ENCODE data around the gene RCOR2.
A peak's percentile ranks its signal among the peaks of the same experiment; 100 is the strongest.

RCOR2 gene

DNA sequence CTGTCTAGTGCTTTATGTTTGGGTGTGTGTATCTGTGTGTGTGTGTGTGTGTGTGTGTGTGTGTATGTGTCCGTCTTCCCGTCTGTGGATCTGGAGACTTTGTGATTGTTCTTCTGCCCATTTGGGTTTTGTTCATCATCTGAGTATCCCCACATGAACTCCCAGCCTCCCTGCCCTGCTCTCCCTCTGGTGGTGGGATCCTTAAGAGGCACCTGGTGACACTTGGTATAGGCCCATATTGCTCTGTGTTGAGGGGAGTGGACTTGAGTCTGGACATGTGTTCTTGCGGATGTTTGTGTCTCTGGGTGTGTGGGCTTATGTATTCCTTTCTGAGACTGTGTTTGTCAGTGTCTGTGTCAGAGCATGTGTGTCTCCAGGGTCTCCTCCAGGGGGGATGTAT, 15.3 kb downstream of the RCOR2 start:
- TF ChIP-seq, protein P1, sequence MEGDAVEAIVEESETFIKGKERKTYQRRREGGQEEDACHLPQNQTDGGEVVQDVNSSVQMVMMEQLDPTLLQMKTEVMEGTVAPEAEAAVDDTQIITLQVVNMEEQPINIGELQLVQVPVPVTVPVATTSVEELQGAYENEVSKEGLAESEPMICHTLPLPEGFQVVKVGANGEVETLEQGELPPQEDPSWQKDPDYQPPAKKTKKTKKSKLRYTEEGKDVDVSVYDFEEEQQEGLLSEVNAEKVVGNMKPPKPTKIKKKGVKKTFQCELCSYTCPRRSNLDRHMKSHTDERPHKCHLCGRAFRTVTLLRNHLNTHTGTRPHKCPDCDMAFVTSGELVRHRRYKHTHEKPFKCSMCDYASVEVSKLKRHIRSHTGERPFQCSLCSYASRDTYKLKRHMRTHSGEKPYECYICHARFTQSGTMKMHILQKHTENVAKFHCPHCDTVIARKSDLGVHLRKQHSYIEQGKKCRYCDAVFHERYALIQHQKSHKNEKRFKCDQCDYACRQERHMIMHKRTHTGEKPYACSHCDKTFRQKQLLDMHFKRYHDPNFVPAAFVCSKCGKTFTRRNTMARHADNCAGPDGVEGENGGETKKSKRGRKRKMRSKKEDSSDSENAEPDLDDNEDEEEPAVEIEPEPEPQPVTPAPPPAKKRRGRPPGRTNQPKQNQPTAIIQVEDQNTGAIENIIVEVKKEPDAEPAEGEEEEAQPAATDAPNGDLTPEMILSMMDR (IDR thresholded peaks at IDR 0.05; ENCODE audit: low read depth, low read length) = peak; percentile 36
- peak; percentile 41 for DNase-seq (ENCODE audit: low read depth in 2 of 2)
- H3K4me3 ChIP-seq (replicated peaks in 1 of 2; ENCODE audit: low read depth in 2 of 2, low read length in 2 of 2) = no peak overlapping the region

DNA sequence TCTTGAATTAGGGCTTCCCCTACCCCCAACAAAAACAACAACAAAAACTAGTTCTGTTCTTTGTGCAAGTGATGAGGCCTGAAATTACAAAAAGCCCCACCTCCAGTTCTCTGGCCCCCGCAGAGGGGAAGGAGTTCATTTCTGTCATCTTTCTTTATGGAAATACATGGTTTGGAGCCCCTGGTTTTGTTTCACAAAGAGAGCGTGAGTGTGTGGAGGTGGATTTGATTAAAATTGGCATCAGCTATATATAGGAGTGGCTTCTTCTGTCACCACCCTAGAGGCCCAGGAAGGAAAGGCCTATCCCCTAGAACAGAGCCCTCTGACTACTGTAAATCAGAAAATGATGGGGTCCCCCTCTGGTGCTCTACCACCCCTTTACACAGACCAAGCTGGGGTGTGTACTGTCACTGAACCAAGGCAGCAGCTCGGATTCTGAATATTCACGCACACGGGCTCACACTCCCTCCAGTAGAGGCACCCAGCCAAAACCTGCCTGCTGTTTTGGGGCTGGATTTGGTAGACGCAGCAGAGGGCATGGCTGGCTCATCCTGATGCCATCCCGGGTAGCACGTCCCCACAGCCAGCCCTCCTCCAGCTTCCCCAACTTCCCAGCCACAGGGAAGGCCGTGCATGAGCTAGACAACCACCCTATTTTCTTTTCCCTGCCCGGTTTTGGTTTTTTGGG, 19.4 kb downstream of the RCOR2 start:
- no peak for DNase-seq (ENCODE audit: low read depth in 2 of 2)
- TF ChIP-seq, protein P1 (IDR thresholded peaks at IDR 0.05; ENCODE audit: low read depth, low read length) = no peak
- no peak overlapping the region for H3K4me3 ChIP-seq (replicated peaks in 1 of 2; ENCODE audit: low read depth in 2 of 2, low read length in 2 of 2)

DNA sequence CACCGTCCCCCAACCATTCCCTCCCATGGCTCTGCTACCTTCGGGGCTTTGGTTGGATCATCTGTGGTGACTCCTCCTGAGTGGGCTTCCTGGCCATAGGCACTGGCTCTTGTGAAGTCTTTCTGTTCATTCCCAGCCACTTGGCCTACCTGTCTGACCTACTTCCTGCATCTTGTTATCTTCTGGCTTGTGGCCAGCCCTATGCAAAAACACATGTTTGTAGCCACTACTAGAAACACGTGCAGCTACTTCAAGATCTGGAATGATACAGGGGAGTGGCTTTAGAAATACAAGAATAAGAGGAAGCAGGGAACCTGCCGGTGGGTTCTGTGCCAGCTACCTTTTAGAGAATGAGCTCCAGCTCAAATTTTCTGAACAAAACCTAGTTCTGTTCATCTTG, 20.9 kb downstream of the RCOR2 start:
- TF ChIP-seq, protein P1 (IDR thresholded peaks at IDR 0.05; ENCODE audit: low read depth, low read length) = no peak
- H3K4me3 ChIP-seq (replicated peaks in 1 of 2; ENCODE audit: low read depth in 2 of 2, low read length in 2 of 2) = no peak overlapping the region
- DNase-seq (ENCODE audit: low read depth in 2 of 2) = no peak

DNA sequence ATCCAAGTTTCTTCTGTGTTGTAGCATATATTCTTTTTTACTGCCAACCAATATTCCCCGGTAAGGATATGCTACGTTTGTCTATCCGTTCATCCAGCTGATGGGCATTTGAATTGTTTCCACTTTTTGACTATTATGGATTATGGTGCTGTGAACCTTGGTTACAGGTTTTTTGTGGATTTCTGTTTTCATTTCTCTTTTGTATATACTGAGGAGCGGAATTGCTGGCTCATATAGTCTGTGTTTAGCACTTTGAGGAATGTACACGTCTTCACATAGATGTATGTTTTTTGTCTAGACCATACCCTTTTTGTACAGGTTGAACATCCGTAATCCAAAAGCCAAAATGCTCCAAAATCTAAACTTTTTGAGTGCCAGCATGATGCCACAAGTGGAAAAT, 23.6 kb downstream of the RCOR2 start:
- H3K4me3 ChIP-seq (replicated peaks in 1 of 2; ENCODE audit: low read depth in 2 of 2, low read length in 2 of 2) = no peak overlapping the region
- TF ChIP-seq, protein P1 (IDR thresholded peaks at IDR 0.05; ENCODE audit: low read depth, low read length) = no peak
- DNase-seq (ENCODE audit: low read depth in 2 of 2) = no peak

DNA sequence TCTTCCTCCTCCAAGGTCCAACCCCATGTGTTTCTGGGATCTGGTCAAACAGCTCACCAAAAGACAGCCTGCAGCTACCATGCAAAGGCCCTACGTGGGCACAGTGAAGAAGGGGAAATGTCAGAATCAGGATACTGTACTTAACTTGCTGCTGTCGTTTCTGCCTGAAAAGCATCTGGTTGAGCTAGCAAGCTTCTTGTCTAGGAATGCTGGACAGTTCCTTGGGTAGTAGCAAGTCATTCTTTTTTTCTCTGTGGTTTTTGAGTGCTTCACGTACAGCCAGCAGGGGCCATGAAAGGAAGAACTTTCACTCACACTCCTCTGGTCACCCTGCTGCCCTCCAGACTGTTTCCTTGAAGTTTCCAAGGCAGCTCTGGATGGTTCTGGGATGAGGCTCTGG, 24.7 kb downstream of the RCOR2 start:
- no peak overlapping the region for H3K4me3 ChIP-seq (replicated peaks in 1 of 2; ENCODE audit: low read depth in 2 of 2, low read length in 2 of 2)
- TF ChIP-seq, protein P1 (IDR thresholded peaks at IDR 0.05; ENCODE audit: low read depth, low read length) = peak; percentile 3
- peak; percentile 31 to 58 for DNase-seq (ENCODE audit: low read depth in 2 of 2)

DNA sequence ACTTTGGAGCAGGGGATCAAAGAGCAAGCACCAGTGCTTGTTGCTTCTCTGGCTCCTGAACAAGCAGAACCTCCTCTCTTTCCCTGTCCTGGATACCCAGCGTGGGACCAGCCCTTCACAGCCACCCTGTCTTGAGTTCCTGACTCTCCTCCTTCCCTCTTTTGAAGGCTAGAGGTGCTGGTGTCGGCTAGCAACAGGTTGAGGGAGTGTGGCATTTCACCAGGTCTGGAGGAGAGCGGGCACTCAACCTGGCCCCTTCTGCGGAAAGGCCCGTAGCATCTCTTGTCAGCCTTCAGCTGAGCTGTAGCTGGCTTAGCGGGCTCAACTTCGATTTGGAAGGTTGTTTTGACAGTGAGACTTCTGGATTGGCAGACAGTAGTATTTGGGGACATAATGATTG, 26.6 kb downstream of the RCOR2 start:
- no peak for DNase-seq (ENCODE audit: low read depth in 2 of 2)
- TF ChIP-seq, protein P1 (IDR thresholded peaks at IDR 0.05; ENCODE audit: low read depth, low read length) = no peak
- no peak overlapping the region for H3K4me3 ChIP-seq (replicated peaks in 1 of 2; ENCODE audit: low read depth in 2 of 2, low read length in 2 of 2)

DNA sequence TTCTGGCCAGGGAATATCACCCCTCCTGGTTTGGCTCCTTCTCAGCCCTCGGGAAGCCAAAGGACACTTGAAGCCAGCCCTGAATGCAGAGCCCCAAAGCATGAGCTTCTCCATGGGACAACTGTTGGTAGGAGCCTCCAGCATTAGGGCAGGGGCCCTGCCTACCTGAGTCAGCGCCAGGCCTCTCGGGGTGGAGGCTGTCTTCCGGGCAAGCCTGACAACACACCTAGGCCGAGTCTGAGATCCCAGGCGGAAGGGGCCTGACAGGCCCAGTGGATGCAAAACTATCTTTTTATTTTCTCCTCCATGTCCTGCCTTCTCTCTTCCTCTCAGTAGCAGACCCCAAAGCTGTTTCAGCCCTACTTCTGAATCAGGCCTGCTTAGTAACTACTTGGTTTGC, 27.6 kb downstream of the RCOR2 start:
- DNase-seq (ENCODE audit: low read depth in 2 of 2) = no peak
- TF ChIP-seq, protein P1 (IDR thresholded peaks at IDR 0.05; ENCODE audit: low read depth, low read length) = no peak
- no peak overlapping the region for H3K4me3 ChIP-seq (replicated peaks in 1 of 2; ENCODE audit: low read depth in 2 of 2, low read length in 2 of 2)
